H9 (cell line): ENCODE measurements around the gene FAM120A. TPM values are rescaled to one million over a fixed set of nuclear protein-coding genes. Genes with fewer than 3 reads are reported as not detected.
A peak's percentile ranks its signal among the peaks of the same experiment; 100 is the strongest.

ENCODE experiments used
- DNase-seq: peaks from one replicate; pipeline ENCODE4 v3.0.0-alpha.2; 2017
- H2AFZ ChIP-seq: one replicate; pipeline ENCODE4 v1.6.1; 2013; ENCODE audit warnings: mild to moderate bottlenecking, low read length, control low read depth, moderate library complexity
- H2AK5ac ChIP-seq: 2 replicates; pipeline ENCODE4 v1.6.1; 2013; ENCODE audit warnings: low read length, control low read depth, mixed read lengths; ENCODE audit not compliant: insufficient read length
- H2BK120ac ChIP-seq: one replicate; pipeline ENCODE4 v1.6.1; 2013; ENCODE audit warnings: low read depth, mild to moderate bottlenecking, low read length, control low read depth, inconsistent platforms; ENCODE audit not compliant: poor library complexity, severe bottlenecking
- H2BK12ac ChIP-seq: 2 replicates; pipeline ENCODE4 v1.6.1; 2013; ENCODE audit warnings: low read length, control low read depth, mixed read lengths, low read depth; ENCODE audit not compliant: insufficient read length
- H2BK15ac ChIP-seq: 2 replicates; pipeline ENCODE4 v1.6.1; 2013; ENCODE audit warnings: low read depth, low read length, control low read depth
- H2BK20ac ChIP-seq: one replicate; pipeline ENCODE4 v1.6.1; 2013; ENCODE audit warnings: low read depth, mild to moderate bottlenecking, low read length, control low read depth, inconsistent platforms; ENCODE audit not compliant: poor library complexity, severe bottlenecking
- H2BK5ac ChIP-seq: 2 replicates; pipeline ENCODE4 v1.6.1; 2013; ENCODE audit warnings: low read length, control low read depth, mixed read lengths; ENCODE audit not compliant: insufficient read length
- H3K14ac ChIP-seq: 2 replicates; pipeline ENCODE4 v1.6.1; 2013; ENCODE audit warnings: low read length, control low read depth; ENCODE audit not compliant: insufficient read depth
- H3K18ac ChIP-seq: 2 replicates; pipeline ENCODE4 v1.6.1; 2013; ENCODE audit warnings: low read depth, mild to moderate bottlenecking, mixed read lengths, low read length, control low read depth; ENCODE audit not compliant: insufficient read length
- H3K23ac ChIP-seq: 2 replicates; pipeline ENCODE4 v1.6.1; 2013; ENCODE audit warnings: low read length, control low read depth, mixed read lengths, low read depth; ENCODE audit not compliant: insufficient read length
- H3K23me2 ChIP-seq: 2 replicates; pipeline ENCODE4 v1.6.1; 2013; ENCODE audit warnings: low read depth, mild to moderate bottlenecking, mixed read lengths, low read length, control low read depth; ENCODE audit not compliant: insufficient read length, poor library complexity, severe bottlenecking
- H3K27ac ChIP-seq: 2 replicates; pipeline ENCODE4 v1.5.1; 2013; ENCODE audit warnings: low read length, control low read depth, mixed read lengths, low read depth; ENCODE audit not compliant: insufficient read length
- H3K27me3 ChIP-seq: 2 replicates; pipeline ENCODE4 v1.6.1; 2013; ENCODE audit warnings: low read length, control low read depth, inconsistent platforms; ENCODE audit not compliant: insufficient read depth
- H3K4ac ChIP-seq: 2 replicates; pipeline ENCODE4 v1.6.1; 2013; ENCODE audit warnings: low read depth, mild to moderate bottlenecking, control low read depth, inconsistent platforms, low read length, moderate library complexity
- H3K4me1 ChIP-seq: 2 replicates; pipeline ENCODE4 v1.6.1; 2013; ENCODE audit warnings: low read length, control low read depth, inconsistent platforms; ENCODE audit not compliant: insufficient read depth
- H3K4me2 ChIP-seq: 2 replicates; pipeline ENCODE4 v1.6.1; 2013; ENCODE audit warnings: low read length, control low read depth, mixed read lengths; ENCODE audit not compliant: insufficient read length, insufficient read depth
- H3K56ac ChIP-seq: 2 replicates; pipeline ENCODE4 v1.6.1; 2013; ENCODE audit warnings: low read depth, mild to moderate bottlenecking, mixed read lengths, low read length, control low read depth; ENCODE audit not compliant: insufficient read length
- H3K79me1 ChIP-seq: 2 replicates; pipeline ENCODE4 v1.6.1; 2013; ENCODE audit warnings: low read depth, mild to moderate bottlenecking, moderate library complexity, low read length, control low read depth, inconsistent platforms; ENCODE audit not compliant: insufficient read depth, poor library complexity, severe bottlenecking
- H3K79me2 ChIP-seq: 2 replicates; pipeline ENCODE4 v1.6.1; 2013; ENCODE audit warnings: low read length, control low read depth, inconsistent platforms; ENCODE audit not compliant: insufficient read depth
- H3K9ac ChIP-seq: 2 replicates; pipeline ENCODE4 v1.6.1; 2013; ENCODE audit warnings: low read length, control low read depth, mixed read lengths; ENCODE audit not compliant: insufficient read length; ENCODE audit errors: extremely low read depth
- H3K9me3 ChIP-seq: one replicate; pipeline ENCODE4 v1.6.1; 2013; ENCODE audit warnings: low read depth, low read length, inconsistent platforms; ENCODE audit not compliant: control insufficient read depth
- H3T11ph ChIP-seq: one replicate; pipeline ENCODE4 v1.6.1; 2013; ENCODE audit warnings: mild to moderate bottlenecking, low read length, control low read depth, inconsistent platforms
- H4K20me1 ChIP-seq: one replicate; pipeline ENCODE4 v1.6.1; 2013; ENCODE audit not compliant: control insufficient read depth, insufficient read length, insufficient read depth
- H4K5ac ChIP-seq: 2 replicates; pipeline ENCODE4 v1.6.1; 2013; ENCODE audit warnings: low read depth, mild to moderate bottlenecking, mixed read lengths, low read length, control low read depth; ENCODE audit not compliant: insufficient read length
- H4K8ac ChIP-seq: replicated peaks from 2 replicates; pipeline ENCODE4 v1.6.1; 2013; ENCODE audit warnings: low read length, control low read depth, mixed read lengths, low read depth; ENCODE audit not compliant: insufficient read length
- H4K91ac ChIP-seq: 2 replicates; pipeline ENCODE4 v1.6.1; 2013; ENCODE audit warnings: low read depth, mild to moderate bottlenecking, moderate library complexity, mixed read lengths, low read length, control low read depth; ENCODE audit not compliant: insufficient read length
- H3K27ac Mint-ChIP-seq, 3 experiments: 2 replicates in 2 of 3; 3 replicates in 1 of 3; pipeline ENCODE4 v1.8.0; 2020 to 2021; ENCODE audit warnings: mixed read lengths in 3 of 3, mild to moderate bottlenecking in 1 of 3, moderate library complexity in 1 of 3
- H3K27me3 Mint-ChIP-seq: 2 replicates; pipeline ENCODE4 v1.8.0; 2021; ENCODE audit warnings: low read depth, mild to moderate bottlenecking, moderate library complexity, mixed read lengths
- H3K36me3 Mint-ChIP-seq, 3 experiments: 2 replicates in 2 of 3; 3 replicates in 1 of 3; pipeline ENCODE4 v1.8.0; 2020 to 2021; ENCODE audit warnings: low read depth in 3 of 3, mixed read lengths in 3 of 3; ENCODE audit not compliant: insufficient read depth in 1 of 3
- H3K4me1 Mint-ChIP-seq, 2 experiments: 2 replicates each; pipeline ENCODE4 v1.8.0; 2020; ENCODE audit warnings: mixed read lengths in 2 of 2
- H3K4me3 Mint-ChIP-seq, 2 experiments: 2 replicates in 1 of 2; 3 replicates in 1 of 2; pipeline ENCODE4 v1.8.0; 2020 to 2021; ENCODE audit warnings: mild to moderate bottlenecking in 2 of 2, mixed read lengths in 2 of 2, moderate library complexity in 1 of 2
- H3K9me3 Mint-ChIP-seq, 2 experiments: 2 replicates in 1 of 2; 3 replicates in 1 of 2; pipeline ENCODE4 v1.8.0; 2020; ENCODE audit warnings: mild to moderate bottlenecking in 2 of 2, mixed read lengths in 2 of 2, moderate library complexity in 1 of 2
- CTCF ChIP-seq: fragments of 200-600 bp; sonication (generic); conservative IDR thresholded peaks from 3 replicates; pipeline ENCODE4 v1.8.0; 2021; ENCODE audit warnings: antibody characterized with exemption, mild to moderate bottlenecking
- WGBS: extraction: QIAGEN DNeasy Blood & Tissue Kit; methylation state at CpG from one replicate; pipeline ENCODE4 v1.1.7; 2013; ENCODE audit warnings: missing lambda C conversion rate, low lambda C conversion rate, mixed read lengths; ENCODE audit not compliant: insufficient read length; ENCODE audit errors: extremely low coverage; 5-methylcytosine and 5-hydroxymethylcytosine counted together
- total RNA-seq: library from RNA; stranded (reverse); gene quantifications from 2 replicates; pipeline ENCODE4 v1.2.1, GENCODE V29; 2021

The FAM120A gene
- total RNA-seq, 1 experiment from 2014 or later, result 57.7 TPM

- Histone ChIP-seq H3K9me3 (no peaks in the 10 kb centered on the region), H3K23ac (no peak overlapping the region), H4K20me1 (no peaks in the 10 kb centered on the region), H2BK12ac (no peak overlapping the region), H3K79me1 (no peaks in the 10 kb centered on the region), H2BK120ac (no peak overlapping the region), H3K4ac (no peak overlapping the region), H4K8ac (no peak overlapping the region), H3K56ac (no peak overlapping the region), H3K18ac (no peak overlapping the region), H3K4me1 (peaks cover 7% of the 10 kb centered on the region; the same call in 1 of the 2 replicates), H2BK20ac (no peak overlapping the region), H2BK15ac (no peak overlapping the region), H3K23me2 (peaks cover 15% of the 10 kb centered on the region), H2AFZ (no peak overlapping the region), H3K27me3 (peaks cover 2% of the 10 kb centered on the region; the same call in 1 of the 2 replicates), H3K4me2 (no peak overlapping the region), H4K91ac (no peak overlapping the region), H4K5ac (no peak overlapping the region), H2AK5ac (no peak overlapping the region), H2BK5ac (no peak overlapping the region), H3K14ac (no peak overlapping the region; the same call in 1 of the 2 replicates), H3K79me2 (no peaks in the 10 kb centered on the region), H3T11ph (no peak overlapping the region), H3K27ac (no peak overlapping the region), H3K9ac (no peak overlapping the region)
- Mint-ChIP-seq H3K4me3 (peak overlapping the region; percentile 81 to 91; a peak in 3 of 5 replicates), H3K9me3 (peaks cover 5 to 8% of the 10 kb centered on the region in 2 experiments; a peak in 4 of 5 replicates), H3K27ac (peak overlapping the region in 1 of 3 experiments; percentile 70; a peak in 2 of 7 replicates), H3K36me3 (peaks cover 5 to 11% (median 7%) of the 10 kb centered on the region in 3 experiments; a peak in 6 of 7 replicates), H3K4me1 (peaks cover 25 to 28% of the 10 kb centered on the region in 2 experiments), H3K27me3 (peaks cover 5% of the 10 kb centered on the region)
- no CpG with 5 or more reads among the region's 9 CpGs for WGBS
- no peak for DNase-seq
- TF ChIP-seq CTCF, result no peak
These were observed 122.8 kb downstream of the FAM120A start for GRCh38 chr9:93574091-93574899.
